GM20000 (cell line): ENCODE data around the gene TMEM175.

Source experiments
- DNase-seq: peaks from one replicate; pipeline ENCODE4 v3.0.0; 2012; ENCODE audit warnings: low spot score
- CTCF ChIP-seq: IDR thresholded peaks from 2 replicates; pipeline ENCODE4 v1.5.1; 2012; ENCODE audit warnings: mild to moderate bottlenecking, control low read depth; ENCODE audit errors: extremely low read depth, missing control alignments

Gene TMEM175

GRCh38 chr4:958696-959337 lies 26.6 kb downstream of the TMEM175 start:
- TF ChIP-seq CTCF = no peak
- DNase-seq = no peak

GRCh38 chr4:959338-960139 lies 27.3 kb downstream of the TMEM175 start:
- no peak for TF ChIP-seq CTCF
- DNase-seq = no peak

- DNase-seq = no peak
- TF ChIP-seq CTCF = no peak
Measured at GRCh38 chr4:960140-960635, 27.9 kb downstream of the TMEM175 start.

- no peak for TF ChIP-seq CTCF
- no peak for DNase-seq
Measured at GRCh38 chr4:960636-961350, 28.5 kb downstream of the TMEM175 start.

GRCh38 chr4:961351-962230 lies 29.3 kb downstream of the TMEM175 start:
- DNase-seq = no peak
- no peak for TF ChIP-seq CTCF

- no peak for TF ChIP-seq CTCF
- DNase-seq = no peak
Measured at GRCh38 chr4:962231-963208, 30.3 kb downstream of the TMEM175 start.
